ENCODE measurements around the gene MRPL12. TPM values are rescaled to one million over a fixed set of nuclear protein-coding genes. Genes with fewer than 3 reads are reported as not detected.
"Not testable (repeated sequence)": the region's sequence is repeated elsewhere in the genome, so short reads cannot be mapped to it uniquely, and the experiment has no call there.

The MRPL12 gene
- total RNA-seq, 4 donors from 2014 or later: 75.4 to 206 (median 114) TPM

DNA sequence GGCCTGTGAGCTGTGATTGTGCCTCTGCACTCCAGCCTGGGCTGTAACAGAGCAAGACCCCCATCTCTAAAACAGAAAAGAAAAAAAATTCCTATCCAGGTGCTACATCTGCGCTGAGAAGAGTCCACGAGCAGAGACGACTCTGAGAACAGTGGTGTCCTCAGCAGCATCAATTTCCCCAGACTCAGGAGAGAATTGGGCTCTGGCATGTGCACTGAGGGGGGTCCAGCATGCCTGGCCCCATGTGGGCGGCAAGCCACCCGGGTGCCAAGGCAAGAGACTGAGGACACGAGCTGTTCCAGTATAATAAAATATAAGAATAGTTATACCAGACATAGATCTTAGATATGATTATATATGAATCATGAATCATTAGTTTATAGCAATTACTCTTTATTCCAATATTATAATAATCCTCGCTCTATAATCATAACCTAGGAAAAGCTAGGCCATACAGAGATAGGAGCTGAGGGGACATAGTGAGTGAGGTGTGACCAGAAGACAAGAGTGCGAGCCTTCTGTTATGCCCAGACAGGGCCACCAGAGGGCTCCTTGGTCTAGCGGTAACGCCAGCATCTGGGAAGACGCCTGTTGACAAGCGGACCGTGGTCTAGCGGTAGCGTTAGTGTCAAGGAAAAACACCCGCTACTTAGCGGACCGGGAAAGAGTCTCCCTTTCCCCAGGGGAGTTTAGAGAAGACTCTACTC is 27.5 kb upstream of the MRPL12 start:
- WGBS, 2 donors (ENCODE audit: low coverage in 1 of 2): 38 to 59% methylated on average over 10 to 18 of the region's 18 CpGs
- peak; percentile 43 for DNase-seq
- intact Hi-C loops (cut with DNase I; ENCODE audit: low total_unique reads): not testable (repeated sequence)

DNA sequence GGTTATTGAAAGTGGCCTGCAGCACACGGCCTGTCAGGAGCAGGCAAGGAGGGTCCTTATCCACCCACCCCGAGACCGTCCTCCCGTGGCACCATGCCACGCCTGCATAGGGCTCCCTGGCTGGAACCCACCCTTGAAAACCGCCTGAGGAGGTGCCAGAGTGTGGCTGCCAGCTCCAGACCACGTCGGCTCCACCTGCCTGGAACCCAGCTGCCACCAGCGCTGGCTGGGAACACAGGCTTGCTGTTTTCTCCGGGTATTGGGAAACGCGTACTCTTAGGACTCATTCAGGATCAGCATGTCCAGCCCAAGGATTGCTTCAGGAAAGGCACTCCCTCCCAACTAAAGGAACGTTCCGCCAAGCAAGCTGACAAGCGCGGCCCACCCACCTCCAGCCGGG is 26.3 kb upstream of the MRPL12 start:
- no peak for DNase-seq
- Histone ChIP-seq H3K4me3 (no peak overlapping the region), H3K27me3 (no peaks in the 10 kb centered on the region), H3K9me3 (no peaks in the 10 kb centered on the region), H3K27ac (no peak overlapping the region), H3K4me1 (peaks cover 0 to 1% (median 0%) of the 10 kb centered on the region in 4 donors), H3K36me3 (peaks cover 0 to 12% (median 3%) of the 10 kb centered on the region in 4 donors)
- in situ Hi-C loops (cut with MboI; ENCODE audit: low pct_ligation_motif_present in 1 of 4, low pct_unique_long_range_greater_than_20kb in 1 of 4, low sequenced_read_pairs in 3 of 4) (no loop called here), intact Hi-C loops (cut with DNase I; ENCODE audit: low total_unique reads) (no loop called here)
- no peak for TF ChIP-seq POLR2A (IDR thresholded peaks at IDR 0.05)
- TF ChIP-seq, protein P1, sequence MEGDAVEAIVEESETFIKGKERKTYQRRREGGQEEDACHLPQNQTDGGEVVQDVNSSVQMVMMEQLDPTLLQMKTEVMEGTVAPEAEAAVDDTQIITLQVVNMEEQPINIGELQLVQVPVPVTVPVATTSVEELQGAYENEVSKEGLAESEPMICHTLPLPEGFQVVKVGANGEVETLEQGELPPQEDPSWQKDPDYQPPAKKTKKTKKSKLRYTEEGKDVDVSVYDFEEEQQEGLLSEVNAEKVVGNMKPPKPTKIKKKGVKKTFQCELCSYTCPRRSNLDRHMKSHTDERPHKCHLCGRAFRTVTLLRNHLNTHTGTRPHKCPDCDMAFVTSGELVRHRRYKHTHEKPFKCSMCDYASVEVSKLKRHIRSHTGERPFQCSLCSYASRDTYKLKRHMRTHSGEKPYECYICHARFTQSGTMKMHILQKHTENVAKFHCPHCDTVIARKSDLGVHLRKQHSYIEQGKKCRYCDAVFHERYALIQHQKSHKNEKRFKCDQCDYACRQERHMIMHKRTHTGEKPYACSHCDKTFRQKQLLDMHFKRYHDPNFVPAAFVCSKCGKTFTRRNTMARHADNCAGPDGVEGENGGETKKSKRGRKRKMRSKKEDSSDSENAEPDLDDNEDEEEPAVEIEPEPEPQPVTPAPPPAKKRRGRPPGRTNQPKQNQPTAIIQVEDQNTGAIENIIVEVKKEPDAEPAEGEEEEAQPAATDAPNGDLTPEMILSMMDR (IDR thresholded peaks at IDR 0.05): no peak
- TF ChIP-seq EP300 (IDR thresholded peaks at IDR 0.05; ENCODE audit: low read depth): no peak
- TF ChIP-seq POLR2AphosphoS5 (IDR thresholded peaks at IDR 0.05): no peak
- WGBS, 2 donors (ENCODE audit: low coverage in 1 of 2): 80 to 91% methylated on average over 2 to 17 of the region's 17 CpGs

More for the DNA sequence above, 27.5 kb upstream of the MRPL12 start:
- TF ChIP-seq, protein P1 (IDR thresholded peaks at IDR 0.05): peak; percentile 57 to 75 (median 65)
- H3K9me3 ChIP-seq; H3K4me3 ChIP-seq; H3K27me3 ChIP-seq; in situ Hi-C loops (cut with MboI; ENCODE audit: low pct_ligation_motif_present in 1 of 4, low pct_unique_long_range_greater_than_20kb in 1 of 4, low sequenced_read_pairs in 3 of 4); H3K27ac ChIP-seq; H3K4me1 ChIP-seq: not testable (repeated sequence)
- H3K36me3 ChIP-seq: peaks cover 0 to 15% (median 6%) of the 10 kb centered on the region in 4 donors

DNA sequence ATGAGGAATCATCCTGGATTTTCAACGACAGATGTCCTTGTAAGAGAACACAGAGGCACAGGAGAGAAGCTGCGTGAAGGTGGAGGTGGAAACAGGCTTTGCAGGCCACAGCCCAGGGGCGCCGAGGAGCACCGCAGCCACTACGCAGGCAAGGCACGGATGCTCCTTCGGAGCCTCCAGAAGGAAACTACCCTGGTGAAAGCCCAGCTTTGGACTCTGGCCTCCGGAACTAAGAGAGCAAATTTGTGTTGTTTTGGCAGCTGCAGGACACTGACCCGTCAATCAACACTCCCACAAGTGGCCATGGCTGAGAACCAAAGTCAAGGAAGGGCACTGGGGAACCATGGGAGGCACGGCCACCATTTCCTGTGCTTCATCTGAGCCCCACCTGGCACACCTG is 23.0 kb upstream of the MRPL12 start:
- 81 to 88% methylated on average over 7 to 11 of the region's 11 CpGs for WGBS, 2 donors (ENCODE audit: low coverage in 1 of 2)
- no peaks in the 10 kb centered on the region for H3K27me3 ChIP-seq
- TF ChIP-seq POLR2A (IDR thresholded peaks at IDR 0.05): no peak
- TF ChIP-seq, protein P1 (IDR thresholded peaks at IDR 0.05): no peak
- no peak for TF ChIP-seq POLR2AphosphoS5 (IDR thresholded peaks at IDR 0.05)
- no peak for TF ChIP-seq EP300 (IDR thresholded peaks at IDR 0.05; ENCODE audit: low read depth)
- H3K27ac ChIP-seq: no peak overlapping the region
- in situ Hi-C loops (cut with MboI; ENCODE audit: low pct_ligation_motif_present in 1 of 4, low pct_unique_long_range_greater_than_20kb in 1 of 4, low sequenced_read_pairs in 3 of 4) (no loop called here), intact Hi-C loops (cut with DNase I; ENCODE audit: low total_unique reads) (no loop called here)
- peaks cover 12 to 20% (median 17%) of the 10 kb centered on the region in 4 donors for H3K4me1 ChIP-seq
- H3K9me3 ChIP-seq: no peaks in the 10 kb centered on the region
- no peak for DNase-seq
- no peaks in the 10 kb centered on the region for H3K36me3 ChIP-seq
- no peak overlapping the region for H3K4me3 ChIP-seq

DNA sequence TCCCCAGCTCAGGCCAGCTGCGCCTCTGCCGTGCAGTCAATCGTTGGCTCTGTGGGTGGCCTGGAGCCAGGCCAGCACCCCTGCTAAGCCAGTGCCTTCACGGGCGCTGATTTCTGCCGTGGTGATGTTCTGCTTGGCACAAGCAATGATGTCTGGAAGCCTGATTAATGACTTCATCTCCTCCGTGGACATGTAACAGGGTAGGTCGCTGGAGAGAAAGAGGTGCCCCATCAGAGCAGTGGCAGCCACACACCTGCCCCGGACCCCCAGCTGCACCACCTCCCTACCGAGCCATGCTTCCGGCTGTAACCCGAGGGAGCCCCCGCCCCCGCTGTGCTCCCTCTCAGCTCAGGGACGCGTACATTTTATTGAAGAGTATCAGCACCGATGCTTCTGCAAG is 21.5 kb upstream of the MRPL12 start:
- DNase-seq: no peak
- intact Hi-C loops (cut with DNase I; ENCODE audit: low total_unique reads) (no loop called here), in situ Hi-C loops (cut with MboI; ENCODE audit: low pct_ligation_motif_present in 1 of 4, low pct_unique_long_range_greater_than_20kb in 1 of 4, low sequenced_read_pairs in 3 of 4) (no loop called here)
- TF ChIP-seq, protein P1 (IDR thresholded peaks at IDR 0.05): no peak
- no peak for TF ChIP-seq EP300 (IDR thresholded peaks at IDR 0.05; ENCODE audit: low read depth)
- no peaks in the 10 kb centered on the region for H3K36me3 ChIP-seq
- H3K27ac ChIP-seq: no peak overlapping the region
- H3K27me3 ChIP-seq: no peaks in the 10 kb centered on the region
- no peak overlapping the region for H3K4me3 ChIP-seq
- H3K9me3 ChIP-seq: no peaks in the 10 kb centered on the region
- whole genome bisulfite sequencing, 2 donors (ENCODE audit: low coverage in 1 of 2): 88% methylated on average over 17 of the region's 17 CpGs; no CpG with 5 or more reads in 1 of the 2 donors
- peaks cover 19 to 28% (median 21%) of the 10 kb centered on the region in 4 donors for H3K4me1 ChIP-seq
